Right lobe of liver (tissue), 4 donors: ENCODE results near the gene PTGFRN.

ENCODE experiments used
- POLR2A ChIP-seq: fragments of 450-650 bp; IDR thresholded peaks from one replicate; pipeline ENCODE4 v1.6.1; 2017; ENCODE audit warnings: antibody characterized with exemption, mild to moderate bottlenecking
- TF ChIP-seq, protein P1 (sequence below), 4 donors: fragments of 200-600 bp in 3 of 4; fragments of 450-650 bp in 1 of 4; IDR thresholded peaks; one replicate each; pipeline versions ENCODE4 v1.5.1 to v1.8.0; 2016 to 2022; ENCODE audit warnings: antibody characterized with exemption in 4 of 4, mild to moderate bottlenecking in 2 of 4
- donor health status: DM: no; HTN: no; CAD: no.
- donor health status: DM: no; HTN: no; CAD: no.
- donor health status: DM: no; HTN: yes; CAD: no.

DNA sequence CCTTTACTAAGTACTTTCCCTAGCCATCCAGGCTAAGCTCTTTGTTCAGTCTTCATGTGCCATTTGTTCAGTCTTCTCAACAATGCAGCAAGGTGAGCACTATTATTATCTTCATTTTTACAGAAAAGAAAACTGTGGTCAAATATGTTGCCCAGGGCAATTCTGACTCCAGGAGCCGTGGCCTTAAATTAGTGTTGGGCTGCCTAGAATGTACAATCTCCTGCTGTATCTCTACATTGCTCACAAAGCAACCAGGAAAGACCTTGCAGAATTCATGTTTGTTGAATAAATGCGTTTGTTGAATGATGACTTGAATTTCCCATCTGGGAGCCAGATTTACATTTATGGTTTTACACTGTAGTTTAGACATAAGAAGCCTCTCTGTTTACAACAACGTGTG, 106.0 kb downstream of the PTGFRN start:
- TF ChIP-seq, protein P1, sequence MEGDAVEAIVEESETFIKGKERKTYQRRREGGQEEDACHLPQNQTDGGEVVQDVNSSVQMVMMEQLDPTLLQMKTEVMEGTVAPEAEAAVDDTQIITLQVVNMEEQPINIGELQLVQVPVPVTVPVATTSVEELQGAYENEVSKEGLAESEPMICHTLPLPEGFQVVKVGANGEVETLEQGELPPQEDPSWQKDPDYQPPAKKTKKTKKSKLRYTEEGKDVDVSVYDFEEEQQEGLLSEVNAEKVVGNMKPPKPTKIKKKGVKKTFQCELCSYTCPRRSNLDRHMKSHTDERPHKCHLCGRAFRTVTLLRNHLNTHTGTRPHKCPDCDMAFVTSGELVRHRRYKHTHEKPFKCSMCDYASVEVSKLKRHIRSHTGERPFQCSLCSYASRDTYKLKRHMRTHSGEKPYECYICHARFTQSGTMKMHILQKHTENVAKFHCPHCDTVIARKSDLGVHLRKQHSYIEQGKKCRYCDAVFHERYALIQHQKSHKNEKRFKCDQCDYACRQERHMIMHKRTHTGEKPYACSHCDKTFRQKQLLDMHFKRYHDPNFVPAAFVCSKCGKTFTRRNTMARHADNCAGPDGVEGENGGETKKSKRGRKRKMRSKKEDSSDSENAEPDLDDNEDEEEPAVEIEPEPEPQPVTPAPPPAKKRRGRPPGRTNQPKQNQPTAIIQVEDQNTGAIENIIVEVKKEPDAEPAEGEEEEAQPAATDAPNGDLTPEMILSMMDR (IDR thresholded peaks at IDR 0.05): no peak
- no peak for TF ChIP-seq POLR2A
